Lung (tissue), 12 donors: ENCODE measurements around the gene SRRM1. TPM values are rescaled to one million over a fixed set of nuclear protein-coding genes. Genes with fewer than 3 reads are reported as not detected.
A peak's percentile ranks its signal among the peaks of the same experiment; 100 is the strongest.

Source experiments
- ATAC-seq: fragments of 200-7000 bp; cut with Tn5 transposase; one replicate; pipeline ENCODE4 v1.9.1; 2020; ENCODE audit warnings: moderate number of reproducible peaks; ENCODE audit not compliant: insufficient read depth, low FRiP score
- DNase-seq, 3 donors: peaks; one replicate each; pipeline ENCODE4 v3.0.0-alpha.2; 2013 to 2017
- H3K27ac ChIP-seq, 2 donors: one replicate each; pipeline ENCODE4 v1.5.1; 2013; ENCODE audit warnings: mild to moderate bottlenecking in 2 of 2, moderate library complexity in 2 of 2, control low read depth in 1 of 2, inconsistent platforms in 1 of 2, low read depth in 1 of 2, low read length in 1 of 2
- H3K27me3 ChIP-seq, 3 donors: one replicate each; pipeline ENCODE4 v1.5.1; 2013; ENCODE audit warnings: low read length in 2 of 3; ENCODE audit not compliant: control insufficient read depth in 3 of 3, insufficient read depth in 3 of 3
- H3K36me3 ChIP-seq, 4 donors: one replicate each; pipeline ENCODE4 v1.5.1; 2013; ENCODE audit warnings: low read length in 4 of 4, mild to moderate bottlenecking in 1 of 4, moderate library complexity in 1 of 4; ENCODE audit not compliant: control insufficient read depth in 4 of 4, insufficient read depth in 4 of 4
- H3K4me1 ChIP-seq, 5 donors: one replicate each; pipeline ENCODE4 v1.5.1; 2013; ENCODE audit warnings: low read length in 5 of 5, mild to moderate bottlenecking in 2 of 5, moderate library complexity in 1 of 5; ENCODE audit not compliant: control insufficient read depth in 5 of 5, insufficient read depth in 5 of 5
- H3K4me3 ChIP-seq: one replicate; pipeline ENCODE4 v1.5.1; 2013; ENCODE audit warnings: mild to moderate bottlenecking, control low read depth, moderate library complexity
- H3K9ac ChIP-seq, 2 donors: one replicate each; pipeline ENCODE4 v1.5.1; 2013; ENCODE audit warnings: low read length in 2 of 2, control low read depth in 1 of 2; ENCODE audit not compliant: insufficient read depth in 1 of 2
- H3K9me3 ChIP-seq, 4 donors: one replicate each; pipeline ENCODE4 v1.5.1; 2013; ENCODE audit warnings: low read length in 3 of 4, mild to moderate bottlenecking in 1 of 4, moderate library complexity in 1 of 4; ENCODE audit not compliant: control insufficient read depth in 4 of 4, insufficient read depth in 3 of 4
- WGBS, 2 donors: extraction: QIAGEN DNeasy Blood & Tissue Kit; methylation state at CpG; one replicate each; pipeline ENCODE4 v1.1.7; 2013; 5-methylcytosine and 5-hydroxymethylcytosine counted together
- polyA plus RNA-seq, 2 donors: library from polyadenylated mRNA; stranded (reverse); fragments of 200-250 nt; gene quantifications; one replicate each; pipeline ENCODE4 v1.2.1, GENCODE V29; 2013
- total RNA-seq, 2 donors: library from RNA; depleted of rRNA in 1 of 2; stranded (reverse); fragments of >200 nt in 1 of 2; gene quantifications; one replicate each; pipeline ENCODE4 v1.2.1, GENCODE V29; 2014 to 2021
- TF ChIP-seq, protein P1 (sequence below): IDR thresholded peaks from 2 replicates; pipeline ENCODE4 v1.5.1; 2012; ENCODE audit warnings: mild to moderate bottlenecking; ENCODE audit errors: control extremely low read depth, extremely low read depth
- donor health status: control.
- donor health status: control.
- donor health status: Bipolar disorder and iron deficiency.
- donor health status: healthy.
- donor health status: DM: yes; HTN: yes; CAD: no.

The SRRM1 gene
- total and polyA plus RNA-seq, 4 donors = 37.4 to 95.8 (median 67.4) TPM

DNA sequence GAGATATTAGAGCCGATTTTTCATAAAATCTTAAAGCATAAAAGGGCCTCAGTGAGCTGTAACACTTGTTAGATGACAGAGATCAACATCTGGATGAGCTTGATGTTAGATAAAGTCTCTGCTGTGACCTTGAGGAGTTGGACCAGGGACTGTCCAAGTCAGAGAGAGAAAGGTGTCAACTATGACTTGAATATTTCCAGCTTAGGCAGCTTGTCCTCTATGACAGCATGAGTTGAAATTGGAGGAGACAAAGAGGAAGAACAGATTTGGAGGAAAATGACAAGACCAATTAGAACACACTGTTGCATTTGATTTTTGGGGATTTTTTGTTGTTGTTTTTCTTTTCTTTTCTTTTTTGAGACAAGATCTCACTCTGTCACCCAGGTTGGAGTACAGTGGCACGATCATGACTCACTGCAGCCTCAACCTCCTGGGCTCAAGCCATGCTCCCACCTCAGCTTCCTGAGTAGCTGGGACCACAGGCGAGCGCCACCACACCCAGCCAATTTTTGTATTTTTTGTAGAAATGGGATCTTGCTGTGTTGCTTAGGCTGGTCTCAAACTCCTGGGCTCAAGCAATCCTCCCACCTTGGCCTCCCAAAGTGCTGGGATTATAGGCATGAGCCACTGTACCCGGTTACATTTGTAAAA is 66.8 kb downstream of the SRRM1 start:
- ATAC-seq (no peak), DNase-seq (no peak)
- no peaks in the 10 kb centered on the region for H3K36me3 ChIP-seq
- no peaks in the 10 kb centered on the region for H3K9me3 ChIP-seq
- H3K27me3 ChIP-seq = no peaks in the 10 kb centered on the region
- H3K4me3 ChIP-seq = no peak overlapping the region
- H3K9ac ChIP-seq = no peak overlapping the region
- H3K4me1 ChIP-seq = peaks cover 0 to 10% (median 5%) of the 10 kb centered on the region in 5 donors
- 68 to 70% methylated on average over 5 of the region's 5 CpGs for WGBS, 2 donors
- peak overlapping the region in 1 of 2 donors; percentile 4 for H3K27ac ChIP-seq
- TF ChIP-seq, protein P1, sequence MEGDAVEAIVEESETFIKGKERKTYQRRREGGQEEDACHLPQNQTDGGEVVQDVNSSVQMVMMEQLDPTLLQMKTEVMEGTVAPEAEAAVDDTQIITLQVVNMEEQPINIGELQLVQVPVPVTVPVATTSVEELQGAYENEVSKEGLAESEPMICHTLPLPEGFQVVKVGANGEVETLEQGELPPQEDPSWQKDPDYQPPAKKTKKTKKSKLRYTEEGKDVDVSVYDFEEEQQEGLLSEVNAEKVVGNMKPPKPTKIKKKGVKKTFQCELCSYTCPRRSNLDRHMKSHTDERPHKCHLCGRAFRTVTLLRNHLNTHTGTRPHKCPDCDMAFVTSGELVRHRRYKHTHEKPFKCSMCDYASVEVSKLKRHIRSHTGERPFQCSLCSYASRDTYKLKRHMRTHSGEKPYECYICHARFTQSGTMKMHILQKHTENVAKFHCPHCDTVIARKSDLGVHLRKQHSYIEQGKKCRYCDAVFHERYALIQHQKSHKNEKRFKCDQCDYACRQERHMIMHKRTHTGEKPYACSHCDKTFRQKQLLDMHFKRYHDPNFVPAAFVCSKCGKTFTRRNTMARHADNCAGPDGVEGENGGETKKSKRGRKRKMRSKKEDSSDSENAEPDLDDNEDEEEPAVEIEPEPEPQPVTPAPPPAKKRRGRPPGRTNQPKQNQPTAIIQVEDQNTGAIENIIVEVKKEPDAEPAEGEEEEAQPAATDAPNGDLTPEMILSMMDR = no peak

DNA sequence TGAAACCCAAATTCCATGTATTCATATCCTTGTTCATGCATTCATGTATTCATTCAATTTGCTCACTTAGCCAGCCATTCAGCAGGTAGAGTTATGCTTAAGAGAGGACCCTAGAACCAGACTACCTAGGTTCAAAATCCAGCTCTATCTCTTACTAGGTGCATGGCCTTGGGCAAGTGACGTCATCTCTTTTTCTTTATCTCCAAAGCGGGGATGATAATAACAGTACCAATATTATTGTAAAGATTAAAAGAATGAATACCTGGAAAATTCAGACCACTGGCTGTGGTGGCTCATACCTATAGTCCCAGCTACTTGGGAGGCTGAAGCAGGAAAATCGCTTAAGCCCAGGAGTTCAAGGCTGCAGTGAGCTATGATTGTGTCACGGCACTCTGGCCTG is 68.2 kb downstream of the SRRM1 start:
- DNase-seq (no peak), ATAC-seq (no peak)
- Histone ChIP-seq H3K9me3 (no peaks in the 10 kb centered on the region), H3K4me3 (no peak overlapping the region), H3K27ac (no peak overlapping the region), H3K27me3 (no peaks in the 10 kb centered on the region), H3K4me1 (no peaks in the 10 kb centered on the region), H3K36me3 (no peaks in the 10 kb centered on the region), H3K9ac (no peak overlapping the region)
- TF ChIP-seq, protein P1 = no peak
- WGBS, 2 donors = 95 to 96% methylated on average over 4 of the region's 4 CpGs

DNA sequence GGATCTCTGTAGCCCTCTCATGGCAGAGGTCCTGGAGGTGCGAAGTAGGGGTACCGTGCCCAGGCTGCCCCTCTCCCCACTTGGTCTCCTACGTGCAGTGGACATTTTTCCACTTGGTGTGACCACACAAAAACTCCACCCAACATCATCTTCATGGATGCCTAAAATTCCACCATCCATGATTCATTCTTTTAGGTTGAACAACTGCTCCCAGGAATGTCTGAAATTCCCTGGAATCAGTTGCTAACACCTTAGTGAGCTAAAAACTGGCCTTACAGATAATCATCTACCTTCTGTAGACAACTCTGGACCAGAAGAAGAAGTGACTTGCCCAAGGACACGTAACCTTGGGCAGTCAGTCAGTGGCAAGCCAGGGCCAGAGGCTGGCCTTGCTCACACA is 70.1 kb downstream of the SRRM1 start:
- DNase-seq (no peak), ATAC-seq (no peak)
- TF ChIP-seq, protein P1 = no peak
- Histone ChIP-seq H3K4me3 (no peak overlapping the region), H3K9me3 (no peaks in the 10 kb centered on the region), H3K9ac (no peak overlapping the region), H3K27me3 (no peaks in the 10 kb centered on the region), H3K36me3 (no peaks in the 10 kb centered on the region), H3K4me1 (peaks cover 0 to 4% (median 0%) of the 10 kb centered on the region in 5 donors), H3K27ac (no peak overlapping the region)
- 91 to 93% methylated on average over 4 of the region's 4 CpGs for whole genome bisulfite sequencing, 2 donors

DNA sequence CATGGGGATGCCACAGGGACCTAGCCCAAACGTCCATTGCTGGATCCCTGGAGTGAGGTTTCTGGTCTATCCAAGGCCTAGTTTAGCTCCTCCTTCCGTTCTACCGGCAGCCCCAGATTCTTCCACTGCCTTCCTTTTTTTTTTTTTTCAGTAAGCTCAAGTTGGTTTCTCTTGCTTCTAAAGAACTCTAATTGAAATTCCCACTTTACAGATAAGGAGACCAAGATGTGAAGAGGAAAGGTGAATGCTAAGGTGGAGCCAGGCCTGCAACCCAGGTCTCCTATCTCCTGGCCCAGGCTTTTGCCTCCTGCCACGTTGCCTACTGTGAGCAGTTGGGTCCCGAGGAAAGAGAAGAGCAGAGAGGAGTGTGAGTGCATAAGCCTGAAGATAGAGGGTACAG is 70.6 kb downstream of the SRRM1 start:
- TF ChIP-seq, protein P1 = no peak
- DNase-seq (no peak), ATAC-seq (no peak)
- H3K4me3 ChIP-seq = no peak overlapping the region
- H3K36me3 ChIP-seq = no peaks in the 10 kb centered on the region
- no peak overlapping the region for H3K9ac ChIP-seq
- H3K27me3 ChIP-seq = no peaks in the 10 kb centered on the region
- H3K27ac ChIP-seq = no peak overlapping the region
- WGBS, 2 donors = 74 to 80% methylated on average over 5 of the region's 5 CpGs
- peaks cover 0 to 6% (median 0%) of the 10 kb centered on the region in 5 donors for H3K4me1 ChIP-seq
- H3K9me3 ChIP-seq = no peaks in the 10 kb centered on the region
